CD4-positive, alpha-beta T cell treated with Interleukin-4 for 1 hour (primary cell): Measurements from ENCODE around the gene LSM12.
A peak's percentile ranks its signal among the peaks of the same experiment; 100 is the strongest.
"Not testable (repeated sequence)": the region's sequence is repeated elsewhere in the genome, so short reads cannot be mapped to it uniquely, and the experiment has no call there.

Source experiments
- DNase-seq, 2 donors: peaks; one replicate each; pipeline ENCODE4 v3.0.0-alpha.2; 2020 to 2022

LSM12 gene

DNA sequence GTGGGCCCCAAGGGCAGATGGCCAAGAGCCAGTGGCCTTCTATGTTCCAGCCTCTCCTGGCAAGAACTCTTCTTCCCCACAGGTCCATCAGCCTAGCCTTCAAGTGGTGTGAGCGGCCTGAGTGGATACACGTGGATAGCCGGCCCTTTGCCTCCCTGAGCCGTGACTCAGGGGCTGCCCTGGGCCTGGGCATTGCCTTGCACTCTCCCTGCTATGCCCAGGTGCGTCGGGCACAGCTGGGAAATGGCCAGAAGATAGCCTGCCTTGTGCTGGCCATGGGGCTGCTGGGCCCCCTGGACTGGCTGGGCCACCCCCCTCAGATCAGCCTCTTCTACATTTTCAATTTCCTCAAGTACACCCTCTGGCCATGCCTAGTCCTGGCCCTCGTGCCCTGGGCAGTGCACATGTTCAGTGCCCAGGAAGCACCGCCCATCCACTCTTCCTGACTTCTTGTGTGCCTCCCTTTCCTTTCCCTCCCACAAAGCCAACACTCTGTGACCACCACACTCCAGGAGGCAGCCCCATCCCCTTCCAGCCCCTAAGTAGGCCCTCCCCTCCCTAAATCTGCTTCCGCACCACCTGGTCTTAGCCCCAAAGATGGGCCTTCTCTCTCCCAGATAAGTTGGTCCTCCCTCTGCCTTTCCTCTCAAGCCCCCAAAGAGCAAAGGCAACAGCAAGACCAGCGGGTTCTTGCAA lies 9.3 kb upstream of the LSM12 start:
- DNase-seq: no peak

DNA sequence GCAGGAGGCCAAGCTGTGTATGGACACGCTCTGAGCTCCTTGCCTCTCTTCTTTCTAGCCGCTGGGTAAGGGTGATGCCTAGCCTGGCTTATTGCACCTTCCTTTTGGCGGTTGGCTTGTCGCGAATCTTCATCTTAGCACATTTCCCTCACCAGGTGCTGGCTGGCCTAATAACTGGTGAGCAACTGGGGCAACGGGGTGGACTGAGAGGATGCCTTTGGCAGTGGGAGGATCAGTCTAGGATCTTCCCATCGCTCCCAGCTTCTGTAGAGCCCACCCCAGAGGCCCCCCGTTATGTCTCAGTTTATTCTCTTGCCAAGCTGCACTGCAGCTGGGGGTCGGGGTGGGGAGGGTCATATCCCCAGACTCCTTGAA lies 8.4 kb upstream of the LSM12 start:
- no peak for DNase-seq

DNA sequence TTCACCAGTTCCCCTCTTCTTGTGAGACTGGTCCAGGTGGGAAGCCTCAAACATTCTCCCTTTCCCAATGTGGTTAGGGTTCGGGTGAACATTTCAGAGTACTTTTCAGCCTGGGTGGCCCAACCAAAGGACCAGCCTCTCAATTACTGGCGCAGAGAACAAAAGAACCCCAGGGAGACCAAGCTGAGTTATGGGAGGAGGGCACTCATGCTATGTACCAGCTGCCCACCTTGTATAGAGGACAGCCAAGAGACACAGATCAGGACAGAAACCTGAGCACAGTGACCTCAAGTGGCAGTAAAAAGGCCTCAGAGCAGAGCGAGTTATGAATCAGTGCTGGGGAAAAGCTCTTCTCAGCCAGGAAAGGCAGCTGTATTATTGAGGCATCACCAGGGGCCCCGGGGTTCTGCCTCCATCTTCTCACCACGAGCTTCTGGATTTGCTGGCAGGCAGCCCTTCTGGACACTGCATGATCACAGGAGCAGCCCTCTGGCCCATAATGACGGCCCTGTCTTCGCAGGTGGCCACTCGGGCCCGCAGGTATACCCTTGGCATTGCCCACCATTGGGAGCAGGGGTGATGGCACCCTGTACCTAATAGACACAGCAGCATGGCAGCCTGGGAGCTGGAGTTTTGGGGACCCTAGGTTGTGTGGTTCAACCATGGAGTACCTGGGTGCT lies 7.9 kb upstream of the LSM12 start:
- DNase-seq: no peak

DNA sequence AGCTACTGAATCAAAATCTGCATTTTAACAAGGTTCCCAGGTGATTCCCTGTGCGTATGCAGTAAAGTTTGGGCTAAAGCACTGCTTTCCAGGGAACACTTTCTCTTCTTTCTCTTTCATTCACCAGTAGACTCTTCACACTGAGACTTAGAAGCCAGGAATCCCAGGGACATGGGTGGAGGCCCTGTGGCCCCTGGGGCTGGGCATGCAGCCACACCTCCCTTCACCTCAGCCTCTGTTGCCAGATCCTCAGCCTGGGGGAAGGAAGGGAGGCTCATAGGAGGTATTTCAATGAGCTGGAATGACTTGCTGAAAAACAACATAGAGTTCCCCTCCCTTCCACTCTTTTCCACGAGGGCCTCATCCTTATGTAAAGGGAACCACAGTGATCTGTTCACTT lies 5.3 kb upstream of the LSM12 start:
- no peak for DNase-seq

DNA sequence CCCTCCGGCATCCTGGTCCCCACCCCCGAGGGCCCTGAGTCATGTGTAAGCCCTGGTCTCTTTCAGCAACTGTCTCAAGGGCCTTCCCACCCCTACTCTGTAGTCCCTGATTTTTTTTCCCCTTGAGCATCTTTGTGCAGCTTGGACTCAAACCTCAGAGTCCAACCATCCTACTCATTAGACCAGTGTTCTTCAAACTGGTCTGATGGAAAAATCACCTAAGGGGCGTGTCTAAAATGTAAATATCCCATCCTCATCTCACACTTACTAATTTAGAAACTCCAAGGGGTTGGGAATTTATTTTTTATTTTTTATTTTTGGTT lies 4.7 kb upstream of the LSM12 start:
- no peak for DNase-seq

DNA sequence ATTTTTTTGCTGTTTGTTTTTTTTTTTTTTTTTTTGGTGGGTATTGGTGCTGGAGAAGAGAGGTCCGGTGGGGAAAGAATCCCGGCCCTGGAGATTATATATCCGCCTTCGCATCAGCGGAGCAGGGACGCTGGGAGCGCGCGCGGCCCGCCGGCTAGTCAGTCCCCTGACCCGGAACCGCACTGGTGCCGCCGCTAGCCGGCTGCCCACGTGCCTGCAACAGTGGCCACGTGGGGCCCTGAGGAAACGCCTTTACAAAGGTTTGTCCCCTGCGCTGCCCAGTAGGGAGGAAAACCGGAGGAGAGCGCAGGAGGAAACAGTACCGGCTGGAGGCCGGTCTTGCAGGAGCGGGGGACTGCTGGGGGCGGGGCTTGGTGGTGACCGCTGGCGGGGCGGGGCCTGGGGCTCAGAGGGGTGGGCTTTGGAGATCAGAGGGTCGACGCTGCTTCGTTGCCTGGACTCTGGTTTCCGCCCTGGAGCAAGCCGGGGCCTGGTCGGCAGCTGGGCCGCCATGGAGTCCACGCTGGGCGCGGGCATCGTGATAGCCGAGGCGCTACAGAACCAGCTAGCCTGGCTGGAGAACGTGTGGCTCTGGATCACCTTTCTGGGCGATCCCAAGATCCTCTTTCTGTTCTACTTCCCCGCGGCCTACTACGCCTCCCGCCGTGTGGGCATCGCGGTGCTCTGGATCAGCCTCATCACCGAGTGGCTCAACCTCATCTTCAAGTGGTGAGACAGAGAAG lies 4.2 kb upstream of the LSM12 start, which contains the start of gene G6PC3:
Gene G6PC3 (plus strand): TSS at position 281 of the 743 bp plus-strand sequence. CDS start 231 bp downstream, at position 512.
- peak; percentile 87 to 88 for DNase-seq

DNA sequence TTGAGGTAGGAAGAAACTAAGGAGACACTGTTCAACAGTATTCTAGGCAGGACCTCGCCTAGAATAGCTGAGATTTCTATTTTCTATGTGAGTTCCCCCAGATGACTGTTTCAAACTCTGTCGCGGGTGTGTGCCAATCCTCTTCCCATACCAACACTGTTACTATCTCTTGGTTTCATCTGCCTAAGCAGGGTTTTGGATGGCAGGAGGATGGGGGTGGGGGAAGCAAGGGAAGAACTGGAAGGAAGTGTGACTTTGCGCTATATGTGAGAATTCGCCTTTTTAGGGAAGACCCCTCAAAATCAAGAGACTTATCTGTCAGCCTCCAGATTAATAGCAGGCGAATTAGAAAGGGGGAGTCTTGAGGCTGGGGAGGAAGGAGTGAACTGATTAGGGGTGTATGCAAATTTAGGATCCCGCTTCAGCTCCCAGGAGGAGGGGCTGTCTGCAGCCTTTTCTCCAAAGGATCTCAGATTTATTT lies 3.5 kb upstream of the LSM12 start:
- DNase-seq: no peak

DNA sequence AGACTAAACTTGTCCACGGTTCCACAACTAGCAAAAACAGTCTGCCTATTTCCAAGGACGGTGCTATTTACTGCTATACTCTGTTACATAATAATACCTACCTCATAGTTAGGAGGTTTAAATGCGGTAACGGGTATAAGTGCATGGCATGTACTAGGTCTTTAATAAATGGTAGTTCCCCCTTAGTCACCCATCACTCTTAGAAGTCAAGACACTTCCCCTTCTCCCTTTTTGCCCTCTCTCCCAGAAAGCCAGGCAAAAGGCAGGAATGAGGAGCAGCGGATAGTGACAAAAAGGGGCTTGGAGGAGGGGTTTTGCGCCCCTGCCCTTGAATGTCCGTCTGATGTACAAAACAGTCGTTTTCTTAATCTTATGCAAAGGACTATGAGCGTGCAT lies 1.1 kb upstream of the LSM12 start:
- DNase-seq: no peak

DNA sequence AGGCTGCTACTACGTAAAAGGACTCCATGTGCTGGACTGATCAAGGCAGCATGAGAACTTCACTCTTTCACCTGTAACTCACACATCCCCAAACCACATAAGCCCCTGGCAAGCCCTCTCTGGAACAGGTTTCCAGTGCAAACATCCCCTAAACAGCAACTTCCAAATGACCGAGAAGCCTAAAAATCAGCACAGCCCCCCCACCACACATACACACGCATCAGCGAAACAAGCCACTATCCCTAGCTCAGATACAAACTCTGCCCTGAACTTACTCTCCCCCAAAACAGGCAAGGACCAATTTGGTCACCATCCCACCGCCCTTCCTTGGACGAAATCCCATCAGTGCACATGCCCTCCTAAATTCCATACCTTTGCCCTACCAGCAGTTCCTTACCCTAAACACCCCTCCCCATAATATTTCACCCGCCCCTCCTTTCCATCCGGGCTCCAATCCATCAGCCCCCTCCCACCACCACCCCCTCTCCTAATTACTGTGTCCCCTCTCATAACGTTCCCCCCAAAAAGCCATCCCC lies 735 bp downstream of the LSM12 start:
- DNase-seq: peak in 1 of 2 donors; percentile 19

DNA sequence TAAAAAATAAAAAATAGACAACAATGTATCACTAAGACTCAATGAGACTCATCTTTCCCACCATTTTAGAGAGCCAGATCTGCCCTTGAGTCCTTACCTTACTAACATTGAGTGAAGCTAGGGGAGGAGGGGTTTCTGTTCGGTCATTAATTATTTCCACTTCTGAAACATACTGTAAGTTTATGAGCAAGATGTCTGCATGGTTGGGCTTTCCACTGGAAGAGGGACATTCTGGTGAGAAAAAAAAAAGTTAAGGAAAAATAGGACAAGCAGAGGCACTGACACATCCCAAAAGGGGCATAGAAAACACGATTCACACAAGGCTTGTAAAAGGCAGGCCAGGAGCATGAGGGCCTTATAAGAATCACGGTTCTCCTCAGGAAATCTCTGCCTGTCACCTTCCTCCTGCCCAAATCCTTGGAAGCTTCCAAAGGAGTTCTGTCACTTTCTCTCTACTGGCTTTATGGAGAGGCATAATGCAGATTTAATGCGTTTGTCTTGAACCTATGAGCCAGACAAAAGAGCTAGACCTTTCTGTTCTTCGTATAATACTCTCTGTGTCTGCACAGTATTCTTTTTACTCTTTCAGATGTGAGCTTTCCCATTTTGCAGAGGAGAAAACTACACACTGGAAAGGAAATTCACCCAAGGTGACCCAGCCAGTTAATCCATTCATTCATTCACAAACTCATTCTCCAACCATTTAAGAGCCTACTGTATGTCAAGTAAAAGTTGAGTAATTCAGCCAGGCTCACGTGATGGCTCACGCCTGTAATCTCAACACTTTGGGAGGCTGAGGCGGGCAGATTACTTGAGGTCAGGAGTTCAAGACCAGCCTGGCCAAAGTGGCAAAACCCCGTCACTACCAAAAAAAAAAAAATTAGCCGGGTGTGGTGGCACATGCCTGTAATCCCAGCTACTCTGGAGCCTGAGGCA lies 2.5 kb downstream of the LSM12 start:
- DNase-seq: no peak

DNA sequence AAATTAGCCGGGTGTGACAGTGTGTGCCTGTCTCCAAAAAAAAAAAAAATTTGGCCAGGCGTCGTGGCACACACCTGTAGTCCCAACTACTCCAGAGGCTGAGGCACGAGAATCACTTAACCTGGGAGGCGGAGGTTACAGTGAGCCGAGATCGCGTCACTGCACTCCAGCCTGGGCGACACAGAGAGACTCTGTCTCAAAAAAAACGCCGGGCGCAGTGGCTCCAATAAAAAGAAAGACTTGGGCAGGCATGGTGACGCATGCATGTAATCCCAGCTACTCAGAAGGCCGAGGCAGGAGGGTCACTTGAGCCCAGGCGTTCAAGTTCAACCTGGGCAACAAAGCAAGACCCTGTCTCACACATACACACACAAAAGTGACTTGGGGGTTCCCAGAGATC lies 3.6 kb downstream of the LSM12 start:
- no peak for DNase-seq

DNA sequence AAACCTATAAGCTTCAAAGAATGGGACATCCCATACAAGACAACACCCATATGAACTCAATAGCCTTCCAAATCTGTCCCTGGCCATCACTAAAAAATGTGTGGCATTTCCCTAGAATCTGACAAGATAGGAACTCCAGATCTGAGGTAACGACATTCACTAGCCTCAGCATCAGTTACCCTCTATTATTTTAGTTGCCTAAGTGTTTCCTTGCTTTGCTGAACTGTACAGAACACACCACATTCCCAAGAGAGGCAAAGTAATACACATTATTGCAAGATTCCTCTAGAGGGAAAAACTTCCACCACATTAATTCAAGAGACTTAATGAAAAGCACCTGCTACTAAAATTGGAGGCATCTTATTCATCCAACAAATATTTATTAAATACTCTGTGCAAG lies 5.0 kb downstream of the LSM12 start:
- DNase-seq: no peak

DNA sequence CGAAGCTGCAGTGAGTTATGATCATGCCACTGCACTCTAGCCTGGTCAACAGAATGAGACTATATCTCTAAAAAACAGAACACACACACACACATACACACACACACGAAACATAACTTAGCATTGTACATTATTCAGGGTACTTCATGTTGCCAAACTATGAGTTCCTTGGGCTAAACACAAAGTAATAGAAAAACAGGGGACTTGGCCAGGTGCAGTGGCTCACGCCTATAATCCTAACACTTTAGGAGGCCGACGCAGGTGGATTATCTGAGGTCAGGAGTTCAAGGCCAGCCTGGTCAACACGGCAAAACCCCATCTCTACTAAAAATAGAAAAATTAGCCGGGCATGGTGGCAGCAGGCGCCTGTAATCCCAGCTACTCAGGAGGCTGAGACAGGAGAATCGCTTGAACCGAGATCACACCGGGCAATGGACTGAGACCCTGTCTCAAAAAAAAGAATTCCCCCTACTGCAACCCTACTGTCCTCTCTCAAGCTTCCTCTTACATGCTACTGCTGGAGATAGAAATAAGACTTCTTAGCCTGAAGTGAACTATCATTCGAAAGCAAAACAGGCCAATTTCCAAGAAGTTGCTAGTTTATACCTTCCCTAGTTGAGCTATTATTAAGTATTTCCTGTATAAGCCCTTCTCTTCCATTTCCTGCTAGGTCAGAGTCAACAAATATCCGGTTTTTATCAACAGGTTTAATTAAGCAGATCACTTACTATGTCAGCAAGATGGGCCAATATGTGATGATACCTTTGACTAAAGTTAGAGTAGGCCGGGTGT lies 7.2 kb downstream of the LSM12 start:
- DNase-seq: no peak

DNA sequence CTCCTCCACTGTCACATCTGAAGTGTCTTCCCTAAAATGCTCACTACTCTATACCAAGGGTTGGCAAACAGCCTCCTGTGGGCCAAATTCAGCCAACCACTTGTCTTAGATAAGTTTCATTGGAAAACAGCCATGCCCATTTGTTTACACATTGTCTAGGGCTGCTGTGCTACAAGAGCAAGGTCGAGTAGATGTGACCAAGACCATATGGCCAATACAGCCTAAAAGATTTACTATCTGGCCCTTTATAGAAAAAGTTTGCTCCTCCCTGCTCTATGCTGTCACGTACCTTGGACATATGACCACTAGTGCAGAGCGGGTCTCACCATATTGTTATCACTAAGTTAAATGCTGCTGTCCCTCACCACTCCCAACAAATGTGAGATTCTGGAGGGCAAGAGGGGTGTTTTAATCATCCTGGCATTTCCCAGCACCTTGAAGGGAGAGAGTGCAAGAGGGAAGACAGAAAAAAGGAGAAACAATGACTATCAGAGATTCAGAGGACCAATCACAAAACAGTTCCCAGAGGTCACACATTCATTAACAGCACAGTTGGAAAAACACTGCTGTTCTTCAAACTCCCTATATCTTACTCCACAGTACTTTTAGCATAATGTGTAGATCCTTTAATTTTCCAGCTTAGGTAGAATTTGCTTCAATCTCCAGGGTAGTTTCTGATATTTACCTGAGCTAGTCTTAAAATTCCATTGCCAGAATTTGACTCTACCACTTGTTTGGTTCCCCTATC lies 13.2 kb downstream of the LSM12 start:
- no peak for DNase-seq

DNA sequence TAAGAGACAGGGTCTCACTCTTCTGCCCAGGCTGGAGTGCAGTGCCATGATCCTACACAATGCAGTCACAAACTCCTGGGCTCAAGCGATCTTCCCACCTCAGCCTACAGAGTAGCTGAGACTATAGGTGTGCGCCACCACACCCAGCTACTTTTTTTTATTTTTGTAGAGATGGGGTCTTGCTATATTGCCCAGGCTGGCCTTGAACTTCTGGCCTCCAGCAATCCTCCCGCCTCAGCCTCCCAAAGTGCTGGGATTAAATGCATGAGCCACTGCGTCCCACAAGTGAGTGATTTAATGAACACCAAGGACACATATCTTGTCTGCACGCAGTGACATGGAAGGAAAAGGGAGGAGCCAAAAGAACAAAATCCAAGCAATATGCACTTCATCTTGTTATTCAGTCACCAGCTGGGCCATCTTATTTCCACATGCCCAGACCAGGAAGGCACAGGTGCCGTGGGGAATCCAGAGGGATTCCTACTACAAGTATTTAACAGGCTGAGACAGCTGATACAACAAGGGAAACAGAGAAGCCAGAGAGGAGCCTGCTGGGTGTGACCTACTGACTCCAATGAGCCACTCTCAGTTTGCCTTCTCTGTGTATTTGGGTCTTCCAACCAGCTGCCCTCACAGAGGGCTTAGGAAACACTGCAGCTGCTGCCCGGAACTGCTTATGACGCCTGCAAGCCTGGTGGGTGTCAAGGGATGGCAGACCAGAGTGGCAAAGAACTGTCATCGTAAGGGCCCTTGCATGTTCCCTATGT lies 17.0 kb downstream of the LSM12 start:
- DNase-seq: no peak

DNA sequence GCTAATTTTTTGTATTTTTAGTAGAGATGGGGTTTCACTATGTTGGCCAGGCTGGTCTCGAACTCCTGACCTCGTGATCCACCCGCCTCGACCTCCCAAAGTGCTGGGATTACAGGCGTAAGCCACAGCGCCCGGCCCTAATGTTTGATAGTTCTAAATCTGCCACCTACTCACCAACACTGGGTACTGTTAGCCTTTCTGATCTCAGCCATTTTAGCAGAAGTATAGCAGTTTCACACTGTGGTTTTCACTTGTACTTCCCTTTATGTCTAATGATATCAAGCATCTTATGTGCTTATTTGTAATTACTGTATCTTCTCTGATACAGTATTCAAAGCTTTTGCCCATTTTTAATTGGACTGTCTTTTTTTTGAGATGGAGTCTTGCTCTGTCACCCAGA lies 19.6 kb downstream of the LSM12 start:
- DNase-seq: not testable (repeated sequence)

DNA sequence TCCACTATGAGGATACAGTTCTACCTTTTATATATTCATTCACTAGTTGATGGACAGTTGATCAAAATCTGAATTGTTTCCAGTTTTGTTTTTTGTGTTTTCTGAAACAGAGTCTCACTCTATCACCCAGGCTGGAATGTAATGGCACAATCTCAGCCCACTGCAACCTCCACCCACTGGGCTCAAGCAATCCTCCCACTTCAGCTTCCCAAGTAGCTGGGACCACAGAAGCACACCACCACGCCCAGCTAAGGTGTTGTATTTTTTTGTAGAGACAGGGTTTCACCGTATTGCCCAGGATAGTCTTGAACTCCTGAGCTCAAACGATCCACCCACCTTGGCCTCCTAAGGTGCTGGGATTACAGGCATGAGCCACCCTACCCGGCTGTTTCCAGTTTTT lies 21.0 kb downstream of the LSM12 start:
- DNase-seq: no peak

DNA sequence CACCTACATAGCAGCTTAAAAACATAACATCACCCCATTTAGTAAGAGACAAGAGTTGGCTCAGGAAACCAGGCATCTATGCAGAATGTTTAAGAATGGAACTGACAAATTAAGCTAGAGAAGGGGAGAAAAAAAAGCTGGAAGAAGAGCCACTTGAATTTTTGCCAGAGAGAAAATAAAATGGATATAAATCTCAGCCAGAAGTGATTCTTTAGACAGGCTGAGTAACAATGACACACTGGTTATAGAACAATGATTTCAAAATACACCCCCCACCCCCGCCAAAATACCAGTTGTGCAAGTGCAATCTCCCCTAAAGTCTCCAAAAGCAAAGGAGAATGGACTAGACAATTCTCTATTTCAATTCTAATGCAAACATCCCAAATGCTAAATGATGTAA lies 22.4 kb downstream of the LSM12 start:
- DNase-seq: no peak

DNA sequence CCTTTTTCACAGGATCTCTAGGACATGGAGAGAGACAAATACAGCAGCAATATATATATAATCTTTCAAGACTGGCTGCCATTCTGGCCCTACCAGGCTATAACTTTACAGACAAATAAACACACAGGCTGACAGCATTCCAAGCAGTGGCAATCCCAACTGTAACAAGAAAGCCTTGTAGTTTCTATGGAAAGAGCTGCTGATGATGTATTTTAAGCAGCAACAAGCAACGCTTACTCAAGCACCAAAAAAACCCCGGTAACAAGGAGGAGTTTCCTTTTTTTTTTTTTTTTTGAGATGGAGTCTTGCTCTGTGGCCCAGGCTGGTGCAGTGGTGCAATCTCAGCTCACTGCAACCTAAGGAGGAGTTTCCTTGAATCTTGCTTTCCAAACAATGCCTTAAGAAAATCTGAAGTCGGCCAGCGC lies 23.2 kb downstream of the LSM12 start:
- DNase-seq: peak in 1 of 2 donors; percentile 19
